ENCODE results near the gene CLDN2.

The CLDN2 gene

GRCh38 chrX:106927023-106927422 lies 6.8 kb downstream of the CLDN2 start:
- no peak for DNase-seq

GRCh38 chrX:106927700-106928099 lies 7.5 kb downstream of the CLDN2 start:
- no peak for DNase-seq

- DNase-seq, result no peak
These were observed 8.0 kb downstream of the CLDN2 start for GRCh38 chrX:106928227-106928626.

GRCh38 chrX:106931831-106932491 lies 11.8 kb downstream of the CLDN2 start:
- no peak for DNase-seq

- DNase-seq, result no peak
These were observed 12.3 kb downstream of the CLDN2 start for GRCh38 chrX:106932492-106932923.

GRCh38 chrX:106932960-106933537 lies 12.8 kb downstream of the CLDN2 start:
- DNase-seq, result no peak

- DNase-seq, result no peak
These were observed 13.3 kb downstream of the CLDN2 start for GRCh38 chrX:106933538-106933961.

- DNase-seq, result no peak
These were observed 15.0 kb downstream of the CLDN2 start for GRCh38 chrX:106935175-106935574.

GRCh38 chrX:106936246-106936645 lies 16.0 kb downstream of the CLDN2 start:
- DNase-seq, result no peak

GRCh38 chrX:106939566-106939965 lies 19.4 kb downstream of the CLDN2 start:
- no peak for DNase-seq

GRCh38 chrX:106940068-106940467 lies 19.9 kb downstream of the CLDN2 start:
- DNase-seq, result no peak

- no peak for DNase-seq
These were observed 26.3 kb downstream of the CLDN2 start for GRCh38 chrX:106946464-106946863.

GRCh38 chrX:106948641-106949040 lies 28.4 kb downstream of the CLDN2 start:
- DNase-seq, result no peak

- DNase-seq, result no peak
These were observed 29.2 kb downstream of the CLDN2 start for GRCh38 chrX:106949366-106949765.

- no peak for DNase-seq
These were observed 30.2 kb downstream of the CLDN2 start for GRCh38 chrX:106950381-106950780.

GRCh38 chrX:106951230-106951629 lies 31.0 kb downstream of the CLDN2 start:
- no peak for DNase-seq

- no peak for DNase-seq
These were observed 31.9 kb downstream of the CLDN2 start for GRCh38 chrX:106952089-106952488.

- DNase-seq, result no peak
These were observed 32.3 kb downstream of the CLDN2 start for GRCh38 chrX:106952538-106952937.

- peak in 1 of 3 experiments; percentile 17 for DNase-seq
These were observed 32.8 kb downstream of the CLDN2 start for GRCh38 chrX:106952988-106953387.

GRCh38 chrX:106954041-106954440 lies 33.8 kb downstream of the CLDN2 start:
- no peak for DNase-seq

GRCh38 chrX:106955004-106955772 lies 35.0 kb downstream of the CLDN2 start:
- no peak for DNase-seq

- DNase-seq, result no peak
These were observed 37.7 kb downstream of the CLDN2 start for GRCh38 chrX:106957856-106958255.

- DNase-seq, result peak in 1 of 3 experiments; percentile 4
These were observed 39.7 kb downstream of the CLDN2 start for GRCh38 chrX:106959901-106960300.

GRCh38 chrX:106963111-106963510 lies 42.9 kb downstream of the CLDN2 start:
- DNase-seq, result no peak

All from NCI-H1417 (cell line).